SHP77 treated with DMSO at 0.1 percent for 48 hours (cell line): Measurements from ENCODE around the gene CNGA1.
"Not testable (repeated sequence)": the region's sequence is repeated elsewhere in the genome, so short reads cannot be mapped to it uniquely, and the experiment has no call there.

Source experiments
- DNase-seq: peaks from one replicate; lab custom pipeline; 2025; lab: John Stamatoyannopoulos, UW

Gene CNGA1

GRCh38 chr4:48030470-48030869 lies 14.0 kb upstream of the CNGA1 start:
- DNase-seq, result no peak

- DNase-seq, result no peak
These were observed 12.2 kb upstream of the CNGA1 start for GRCh38 chr4:48028696-48029095.

- DNase-seq, result no peak
These were observed 11.2 kb upstream of the CNGA1 start for GRCh38 chr4:48027653-48028052.

- peak; percentile 75 for DNase-seq
These were observed 8.5 kb upstream of the CNGA1 start for GRCh38 chr4:48025005-48025404.

- no peak for DNase-seq
These were observed 8.0 kb upstream of the CNGA1 start for GRCh38 chr4:48024522-48024921.

GRCh38 chr4:48022192-48022799 lies 5.8 kb upstream of the CNGA1 start:
- DNase-seq, result no peak

- no peak for DNase-seq
These were observed 4.6 kb upstream of the CNGA1 start for GRCh38 chr4:48021100-48021499.

- DNase-seq, result no peak
These were observed 1.6 kb upstream of the CNGA1 start for GRCh38 chr4:48018112-48018511.

- no peak for DNase-seq
These were observed 659 bp upstream of the CNGA1 start for GRCh38 chr4:48017108-48017571.

- DNase-seq, result no peak
These were observed 803 bp downstream of the CNGA1 start for GRCh38 chr4:48015678-48016077.

GRCh38 chr4:48015216-48015615 lies 1.3 kb downstream of the CNGA1 start:
- no peak for DNase-seq

GRCh38 chr4:48012824-48013223 lies 3.7 kb downstream of the CNGA1 start:
- DNase-seq, result no peak

GRCh38 chr4:48011722-48012121 lies 4.8 kb downstream of the CNGA1 start:
- no peak for DNase-seq

GRCh38 chr4:48010906-48011305 lies 5.6 kb downstream of the CNGA1 start:
- not testable (repeated sequence) for DNase-seq

GRCh38 chr4:48008021-48008596 lies 8.4 kb downstream of the CNGA1 start:
- no peak for DNase-seq

- no peak for DNase-seq
These were observed 10.7 kb downstream of the CNGA1 start for GRCh38 chr4:48005781-48006180.

- peak; percentile 1 for DNase-seq
These were observed 12.9 kb downstream of the CNGA1 start for GRCh38 chr4:48003568-48003967.

GRCh38 chr4:48002267-48002666 lies 14.2 kb downstream of the CNGA1 start:
- DNase-seq, result no peak

GRCh38 chr4:47996021-47996420 lies 20.5 kb downstream of the CNGA1 start:
- DNase-seq, result no peak

- DNase-seq, result not testable (repeated sequence)
These were observed 24.0 kb downstream of the CNGA1 start for GRCh38 chr4:47992475-47992874.

- no peak for DNase-seq
These were observed 26.3 kb downstream of the CNGA1 start for GRCh38 chr4:47990145-47990544.

- no peak for DNase-seq
These were observed 41.9 kb downstream of the CNGA1 start for GRCh38 chr4:47974566-47974965.

- no peak for DNase-seq
These were observed 43.8 kb downstream of the CNGA1 start for GRCh38 chr4:47972721-47973120.

- DNase-seq, result no peak
These were observed 44.3 kb downstream of the CNGA1 start for GRCh38 chr4:47972181-47972580.
